Neuronal stem cell (in vitro differentiated cells): ENCODE data around the gene PDE10A.

Source experiments
- DNase-seq: peaks from one replicate; pipeline ENCODE4 v3.0.0-alpha.2; 2013; ENCODE audit warnings: low spot score
- H2AFZ ChIP-seq: one replicate; pipeline ENCODE4 v1.6.1; 2013; ENCODE audit warnings: mild to moderate bottlenecking, low read length, inconsistent platforms
- H2AK5ac ChIP-seq: 2 replicates; pipeline ENCODE4 v1.6.1; 2013; ENCODE audit warnings: low read depth, mild to moderate bottlenecking, inconsistent platforms, low read length, moderate library complexity, mixed read lengths
- H2BK120ac ChIP-seq: 2 replicates; pipeline ENCODE4 v1.6.1; 2013; ENCODE audit warnings: low read depth, mild to moderate bottlenecking, inconsistent platforms, low read length, moderate library complexity, mixed read lengths
- H2BK12ac ChIP-seq: one replicate; pipeline ENCODE4 v1.6.1; 2013; ENCODE audit warnings: low read length, inconsistent platforms
- H2BK15ac ChIP-seq: 2 replicates; pipeline ENCODE4 v1.6.1; 2013; ENCODE audit warnings: mild to moderate bottlenecking, low read length, inconsistent platforms, mixed read lengths
- H2BK5ac ChIP-seq: one replicate; pipeline ENCODE4 v1.6.1; 2013; ENCODE audit warnings: inconsistent platforms, mild to moderate bottlenecking, low read length, moderate library complexity
- H3K14ac ChIP-seq: one replicate; pipeline ENCODE4 v1.6.1; 2013; ENCODE audit warnings: low read length, inconsistent platforms
- H3K18ac ChIP-seq: 2 replicates; pipeline ENCODE4 v1.6.1; 2013; ENCODE audit warnings: low read length, inconsistent platforms
- H3K23ac ChIP-seq: 2 replicates; pipeline ENCODE4 v1.6.1; 2013; ENCODE audit warnings: low read depth, mild to moderate bottlenecking, mixed read lengths, low read length, inconsistent platforms; ENCODE audit not compliant: poor library complexity
- H3K27ac ChIP-seq: replicated peaks from 3 replicates; pipeline ENCODE4 v1.5.1; 2013; ENCODE audit warnings: low read length, inconsistent platforms
- H3K27me3 ChIP-seq, 3 experiments: 2 replicates each; pipeline ENCODE4 v1.6.1; 2013; ENCODE audit warnings: low read length in 3 of 3, mild to moderate bottlenecking in 2 of 3, inconsistent platforms in 1 of 3, low read depth in 1 of 3, mixed read lengths in 1 of 3, moderate library complexity in 1 of 3; ENCODE audit not compliant: control insufficient read depth in 3 of 3, insufficient read depth in 3 of 3
- H3K36me3 ChIP-seq, 2 donors: replicated peaks in 1 of 2; 2 replicates each; pipeline ENCODE4 v1.6.1; 2013; ENCODE audit warnings: low read length in 2 of 2; ENCODE audit not compliant: control insufficient read depth in 2 of 2, insufficient read depth in 2 of 2
- H3K4ac ChIP-seq: 2 replicates; pipeline ENCODE4 v1.6.1; 2013; ENCODE audit warnings: inconsistent platforms, mild to moderate bottlenecking, low read length, moderate library complexity
- H3K4me1 ChIP-seq, 2 donors: 1 replicate in 1 of 2; 2 replicates in 1 of 2; pipeline ENCODE4 v1.6.1; 2013; ENCODE audit warnings: low read length in 2 of 2, low read depth in 1 of 2; ENCODE audit not compliant: control insufficient read depth in 2 of 2, insufficient read depth in 1 of 2
- H3K4me2 ChIP-seq: one replicate; pipeline ENCODE4 v1.6.1; 2013; ENCODE audit warnings: mild to moderate bottlenecking, low read length, inconsistent platforms; ENCODE audit not compliant: insufficient read depth, poor library complexity, severe bottlenecking
- H3K4me3 ChIP-seq, 2 donors: 2 replicates each; pipeline ENCODE4 v1.5.1; 2013; ENCODE audit warnings: low read length in 2 of 2, mild to moderate bottlenecking in 2 of 2, inconsistent platforms in 1 of 2, moderate library complexity in 1 of 2
- H3K79me1 ChIP-seq: one replicate; pipeline ENCODE4 v1.6.1; 2013; ENCODE audit warnings: low read depth, mild to moderate bottlenecking, inconsistent platforms, low read length, moderate library complexity
- H3K9ac ChIP-seq: one replicate; pipeline ENCODE4 v1.6.1; 2013; ENCODE audit warnings: mild to moderate bottlenecking, low read depth, low read length, inconsistent platforms; ENCODE audit not compliant: poor library complexity
- H3K9me3 ChIP-seq, 2 donors: replicated peaks in 1 of 2; 2 replicates each; pipeline versions ENCODE3 to v1.6.1; 2013; ENCODE audit warnings: low read length in 2 of 2, mild to moderate bottlenecking in 2 of 2, inconsistent platforms in 1 of 2, low read depth in 1 of 2, mixed read lengths in 1 of 2, moderate library complexity in 1 of 2; ENCODE audit not compliant: control insufficient read depth in 2 of 2, insufficient read depth in 1 of 2
- H4K8ac ChIP-seq: one replicate; pipeline ENCODE4 v1.6.1; 2013; ENCODE audit warnings: low read depth, mild to moderate bottlenecking, inconsistent platforms, low read length, moderate library complexity
- H4K91ac ChIP-seq: one replicate; pipeline ENCODE4 v1.6.1; 2013; ENCODE audit warnings: low read length, low read depth, mild to moderate bottlenecking, inconsistent platforms; ENCODE audit not compliant: poor library complexity
- WGBS, 2 donors: extraction: QIAGEN DNeasy Blood & Tissue Kit; methylation state at CpG; one replicate each; pipeline ENCODE4 v1.1.7; 2013; ENCODE audit warnings: missing lambda C conversion rate in 2 of 2, mixed read lengths in 1 of 2; ENCODE audit not compliant: insufficient read length in 2 of 2, insufficient replicate concordance in 1 of 2; ENCODE audit errors: extremely low coverage in 2 of 2; 5-methylcytosine and 5-hydroxymethylcytosine counted together

The PDE10A gene

GRCh38 chr6:165390475-165390874, 272.6 kb downstream of the PDE10A start:
- Histone ChIP-seq H3K36me3 (peaks cover 5 to 90% of the 10 kb centered on the region in 2 donors), H2BK12ac (no peak overlapping the region), H3K9me3 (peaks cover 0 to 12% of the 10 kb centered on the region in 2 donors), H2AFZ (no peak overlapping the region), H3K23ac (no peak overlapping the region), H3K27ac (no peak overlapping the region), H4K8ac (no peak overlapping the region), H2AK5ac (no peak overlapping the region), H3K4me1 (peaks cover 0 to 3% of the 10 kb centered on the region in 2 donors), H3K27me3 (no peaks in the 10 kb centered on the region), H3K4me3 (no peak overlapping the region), H2BK120ac (no peak overlapping the region), H3K9ac (no peak overlapping the region), H4K91ac (no peak overlapping the region), H3K4me2 (no peak overlapping the region), H3K4ac (no peak overlapping the region), H2BK15ac (no peak overlapping the region), H3K18ac (no peak overlapping the region), H3K14ac (no peak overlapping the region), H2BK5ac (no peak overlapping the region), H3K79me1 (no peaks in the 10 kb centered on the region)
- no peak for DNase-seq
- WGBS, 2 donors, result no CpG with 5 or more reads among the region's 6 CpGs

GRCh38 chr6:165389534-165389933, 273.5 kb downstream of the PDE10A start:
- H3K9ac ChIP-seq, result no peak overlapping the region
- H2BK5ac ChIP-seq, result no peak overlapping the region

GRCh38 chr6:165383323-165383722, 279.7 kb downstream of the PDE10A start:
- no peak overlapping the region for H2BK120ac ChIP-seq
- H3K4me1 ChIP-seq, result no peaks in the 10 kb centered on the region
- no peak overlapping the region for H2BK12ac ChIP-seq
- H3K9ac ChIP-seq, result no peak overlapping the region
- no peaks in the 10 kb centered on the region for H3K79me1 ChIP-seq
- no peak overlapping the region for H2AK5ac ChIP-seq
- DNase-seq, result no peak
- H4K8ac ChIP-seq, result no peak overlapping the region
- H3K4me2 ChIP-seq, result no peak overlapping the region
- no peak overlapping the region for H4K91ac ChIP-seq
- H3K27ac ChIP-seq, result no peak overlapping the region
- no peaks in the 10 kb centered on the region for H3K27me3 ChIP-seq
- H3K9me3 ChIP-seq, result no peaks in the 10 kb centered on the region
- H3K4me3 ChIP-seq, result no peak overlapping the region
- H3K18ac ChIP-seq, result no peak overlapping the region
- H2BK5ac ChIP-seq, result no peak overlapping the region
- no peak overlapping the region for H3K23ac ChIP-seq
- no CpG with 5 or more reads among the region's 3 CpGs for WGBS, 2 donors
- peaks cover 9 to 87% of the 10 kb centered on the region in 2 donors for H3K36me3 ChIP-seq
- no peak overlapping the region for H2BK15ac ChIP-seq
- H3K14ac ChIP-seq, result no peak overlapping the region
- H3K4ac ChIP-seq, result no peak overlapping the region
- H2AFZ ChIP-seq, result no peak overlapping the region

More at GRCh38 chr6:165389534-165389933, 273.5 kb downstream of the PDE10A start:
- no CpG with 5 or more reads among the region's 3 CpGs for WGBS, 2 donors
- Histone ChIP-seq H3K18ac (no peak overlapping the region), H3K23ac (no peak overlapping the region), H4K91ac (no peak overlapping the region), H4K8ac (no peak overlapping the region), H2BK15ac (no peak overlapping the region), H3K4me2 (no peak overlapping the region), H2BK12ac (no peak overlapping the region), H3K9me3 (peaks cover 0 to 12% of the 10 kb centered on the region in 2 donors), H3K4ac (no peak overlapping the region), H3K4me1 (no peaks in the 10 kb centered on the region), H3K36me3 (peaks cover 8 to 95% of the 10 kb centered on the region in 2 donors), H2BK120ac (no peak overlapping the region), H3K14ac (no peak overlapping the region), H3K79me1 (no peaks in the 10 kb centered on the region), H3K27me3 (no peaks in the 10 kb centered on the region), H3K4me3 (no peak overlapping the region), H2AFZ (no peak overlapping the region), H2AK5ac (no peak overlapping the region), H3K27ac (no peak overlapping the region)
- no peak for DNase-seq

DNA sequence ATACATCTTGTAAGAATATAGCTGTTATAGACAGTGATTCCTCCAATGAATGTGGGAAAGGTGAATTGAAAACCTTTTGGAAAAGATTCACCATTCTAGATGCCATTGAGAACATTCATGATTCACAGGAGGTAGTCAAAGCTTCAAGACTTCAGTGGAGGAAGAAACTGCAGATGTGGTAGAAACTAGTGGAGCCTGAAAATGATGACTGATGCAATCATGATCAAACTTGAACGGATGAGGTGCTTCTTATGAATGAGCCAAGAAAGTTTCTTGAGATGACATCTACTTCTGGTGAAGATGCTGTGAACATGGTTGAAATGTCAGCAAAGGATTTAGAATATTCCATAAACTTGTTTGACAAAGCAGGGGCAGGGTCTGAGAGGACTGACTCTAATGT, 286.9 kb downstream of the PDE10A start:
- no peak overlapping the region for H2BK120ac ChIP-seq
- H2BK5ac ChIP-seq, result no peak overlapping the region
- no peak overlapping the region for H3K27ac ChIP-seq
- no CpG with 5 or more reads among the region's 1 CpG for WGBS, 2 donors
- no peak for DNase-seq
- H2AK5ac ChIP-seq, result no peak overlapping the region
- H3K4me2 ChIP-seq, result no peak overlapping the region
- H2BK15ac ChIP-seq, result no peak overlapping the region
- H3K9ac ChIP-seq, result no peak overlapping the region
- H3K14ac ChIP-seq, result no peak overlapping the region
- no peak overlapping the region for H3K4ac ChIP-seq
- no peaks in the 10 kb centered on the region for H3K27me3 ChIP-seq
- H3K23ac ChIP-seq, result no peak overlapping the region
- no peak overlapping the region for H3K4me3 ChIP-seq
- H3K9me3 ChIP-seq, result no peaks in the 10 kb centered on the region
- H3K18ac ChIP-seq, result no peak overlapping the region
- no peak overlapping the region for H4K8ac ChIP-seq
- no peaks in the 10 kb centered on the region for H3K4me1 ChIP-seq
- H3K79me1 ChIP-seq, result no peaks in the 10 kb centered on the region
- no peak overlapping the region for H2AFZ ChIP-seq
- peaks cover 5 to 58% of the 10 kb centered on the region in 2 donors for H3K36me3 ChIP-seq
- no peak overlapping the region for H2BK12ac ChIP-seq
- no peak overlapping the region for H4K91ac ChIP-seq
